H9 (cell line): ENCODE measurements around the gene SLC13A1. TPM values are rescaled to one million over a fixed set of nuclear protein-coding genes. Genes with fewer than 3 reads are reported as not detected.

Experiments used
- DNase-seq: peaks from one replicate; pipeline ENCODE4 v3.0.0-alpha.2; 2017
- H2AFZ ChIP-seq: one replicate; pipeline ENCODE4 v1.6.1; 2013; ENCODE audit warnings: mild to moderate bottlenecking, low read length, control low read depth, moderate library complexity
- H2AK5ac ChIP-seq: 2 replicates; pipeline ENCODE4 v1.6.1; 2013; ENCODE audit warnings: low read length, control low read depth, mixed read lengths; ENCODE audit not compliant: insufficient read length
- H2BK120ac ChIP-seq: one replicate; pipeline ENCODE4 v1.6.1; 2013; ENCODE audit warnings: low read depth, mild to moderate bottlenecking, low read length, control low read depth, inconsistent platforms; ENCODE audit not compliant: poor library complexity, severe bottlenecking
- H2BK12ac ChIP-seq: 2 replicates; pipeline ENCODE4 v1.6.1; 2013; ENCODE audit warnings: low read length, control low read depth, mixed read lengths, low read depth; ENCODE audit not compliant: insufficient read length
- H2BK15ac ChIP-seq: 2 replicates; pipeline ENCODE4 v1.6.1; 2013; ENCODE audit warnings: low read depth, low read length, control low read depth
- H2BK20ac ChIP-seq: one replicate; pipeline ENCODE4 v1.6.1; 2013; ENCODE audit warnings: low read depth, mild to moderate bottlenecking, low read length, control low read depth, inconsistent platforms; ENCODE audit not compliant: poor library complexity, severe bottlenecking
- H2BK5ac ChIP-seq: 2 replicates; pipeline ENCODE4 v1.6.1; 2013; ENCODE audit warnings: low read length, control low read depth, mixed read lengths; ENCODE audit not compliant: insufficient read length
- H3K14ac ChIP-seq: 2 replicates; pipeline ENCODE4 v1.6.1; 2013; ENCODE audit warnings: low read length, control low read depth; ENCODE audit not compliant: insufficient read depth
- H3K18ac ChIP-seq: 2 replicates; pipeline ENCODE4 v1.6.1; 2013; ENCODE audit warnings: low read depth, mild to moderate bottlenecking, mixed read lengths, low read length, control low read depth; ENCODE audit not compliant: insufficient read length
- H3K23ac ChIP-seq: 2 replicates; pipeline ENCODE4 v1.6.1; 2013; ENCODE audit warnings: low read length, control low read depth, mixed read lengths, low read depth; ENCODE audit not compliant: insufficient read length
- H3K23me2 ChIP-seq: 2 replicates; pipeline ENCODE4 v1.6.1; 2013; ENCODE audit warnings: low read depth, mild to moderate bottlenecking, mixed read lengths, low read length, control low read depth; ENCODE audit not compliant: insufficient read length, poor library complexity, severe bottlenecking
- H3K27ac ChIP-seq: 2 replicates; pipeline ENCODE4 v1.5.1; 2013; ENCODE audit warnings: low read length, control low read depth, mixed read lengths, low read depth; ENCODE audit not compliant: insufficient read length
- H3K27me3 ChIP-seq: 2 replicates; pipeline ENCODE4 v1.6.1; 2013; ENCODE audit warnings: low read length, control low read depth, inconsistent platforms; ENCODE audit not compliant: insufficient read depth
- H3K4ac ChIP-seq: 2 replicates; pipeline ENCODE4 v1.6.1; 2013; ENCODE audit warnings: low read depth, mild to moderate bottlenecking, control low read depth, inconsistent platforms, low read length, moderate library complexity
- H3K4me1 ChIP-seq: 2 replicates; pipeline ENCODE4 v1.6.1; 2013; ENCODE audit warnings: low read length, control low read depth, inconsistent platforms; ENCODE audit not compliant: insufficient read depth
- H3K4me2 ChIP-seq: 2 replicates; pipeline ENCODE4 v1.6.1; 2013; ENCODE audit warnings: low read length, control low read depth, mixed read lengths; ENCODE audit not compliant: insufficient read length, insufficient read depth
- H3K56ac ChIP-seq: 2 replicates; pipeline ENCODE4 v1.6.1; 2013; ENCODE audit warnings: low read depth, mild to moderate bottlenecking, mixed read lengths, low read length, control low read depth; ENCODE audit not compliant: insufficient read length
- H3K79me1 ChIP-seq: 2 replicates; pipeline ENCODE4 v1.6.1; 2013; ENCODE audit warnings: low read depth, mild to moderate bottlenecking, moderate library complexity, low read length, control low read depth, inconsistent platforms; ENCODE audit not compliant: insufficient read depth, poor library complexity, severe bottlenecking
- H3K79me2 ChIP-seq: 2 replicates; pipeline ENCODE4 v1.6.1; 2013; ENCODE audit warnings: low read length, control low read depth, inconsistent platforms; ENCODE audit not compliant: insufficient read depth
- H3K9ac ChIP-seq: 2 replicates; pipeline ENCODE4 v1.6.1; 2013; ENCODE audit warnings: low read length, control low read depth, mixed read lengths; ENCODE audit not compliant: insufficient read length; ENCODE audit errors: extremely low read depth
- H3K9me3 ChIP-seq: one replicate; pipeline ENCODE4 v1.6.1; 2013; ENCODE audit warnings: low read depth, low read length, inconsistent platforms; ENCODE audit not compliant: control insufficient read depth
- H3T11ph ChIP-seq: one replicate; pipeline ENCODE4 v1.6.1; 2013; ENCODE audit warnings: mild to moderate bottlenecking, low read length, control low read depth, inconsistent platforms
- H4K20me1 ChIP-seq: one replicate; pipeline ENCODE4 v1.6.1; 2013; ENCODE audit not compliant: control insufficient read depth, insufficient read length, insufficient read depth
- H4K5ac ChIP-seq: 2 replicates; pipeline ENCODE4 v1.6.1; 2013; ENCODE audit warnings: low read depth, mild to moderate bottlenecking, mixed read lengths, low read length, control low read depth; ENCODE audit not compliant: insufficient read length
- H4K8ac ChIP-seq: replicated peaks from 2 replicates; pipeline ENCODE4 v1.6.1; 2013; ENCODE audit warnings: low read length, control low read depth, mixed read lengths, low read depth; ENCODE audit not compliant: insufficient read length
- H4K91ac ChIP-seq: 2 replicates; pipeline ENCODE4 v1.6.1; 2013; ENCODE audit warnings: low read depth, mild to moderate bottlenecking, moderate library complexity, mixed read lengths, low read length, control low read depth; ENCODE audit not compliant: insufficient read length
- H3K27ac Mint-ChIP-seq, 3 experiments: 2 replicates in 2 of 3; 3 replicates in 1 of 3; pipeline ENCODE4 v1.8.0; 2020 to 2021; ENCODE audit warnings: mixed read lengths in 3 of 3, mild to moderate bottlenecking in 1 of 3, moderate library complexity in 1 of 3
- H3K27me3 Mint-ChIP-seq: 2 replicates; pipeline ENCODE4 v1.8.0; 2021; ENCODE audit warnings: low read depth, mild to moderate bottlenecking, moderate library complexity, mixed read lengths
- H3K36me3 Mint-ChIP-seq, 3 experiments: 2 replicates in 2 of 3; 3 replicates in 1 of 3; pipeline ENCODE4 v1.8.0; 2020 to 2021; ENCODE audit warnings: low read depth in 3 of 3, mixed read lengths in 3 of 3; ENCODE audit not compliant: insufficient read depth in 1 of 3
- H3K4me1 Mint-ChIP-seq, 2 experiments: 2 replicates each; pipeline ENCODE4 v1.8.0; 2020; ENCODE audit warnings: mixed read lengths in 2 of 2
- H3K4me3 Mint-ChIP-seq, 2 experiments: 2 replicates in 1 of 2; 3 replicates in 1 of 2; pipeline ENCODE4 v1.8.0; 2020 to 2021; ENCODE audit warnings: mild to moderate bottlenecking in 2 of 2, mixed read lengths in 2 of 2, moderate library complexity in 1 of 2
- H3K9me3 Mint-ChIP-seq, 2 experiments: 2 replicates in 1 of 2; 3 replicates in 1 of 2; pipeline ENCODE4 v1.8.0; 2020; ENCODE audit warnings: mild to moderate bottlenecking in 2 of 2, mixed read lengths in 2 of 2, moderate library complexity in 1 of 2
- CTCF ChIP-seq: fragments of 200-600 bp; sonication (generic); conservative IDR thresholded peaks from 3 replicates; pipeline ENCODE4 v1.8.0; 2021; ENCODE audit warnings: antibody characterized with exemption, mild to moderate bottlenecking
- WGBS: extraction: QIAGEN DNeasy Blood & Tissue Kit; methylation state at CpG from one replicate; pipeline ENCODE4 v1.1.7; 2013; ENCODE audit warnings: missing lambda C conversion rate, low lambda C conversion rate, mixed read lengths; ENCODE audit not compliant: insufficient read length; ENCODE audit errors: extremely low coverage; 5-methylcytosine and 5-hydroxymethylcytosine counted together
- total RNA-seq: library from RNA; stranded (reverse); gene quantifications from 2 replicates; pipeline ENCODE4 v1.2.1, GENCODE V29; 2021

Gene SLC13A1
- total RNA-seq, 1 experiment from 2014 or later, result not detected

GRCh38 chr7:123204206-123204835 lies 4.6 kb upstream of the SLC13A1 start:
- no peak overlapping the region for H3T11ph ChIP-seq
- no peaks in the 10 kb centered on the region for H3K79me1 ChIP-seq
- H2BK5ac ChIP-seq, result no peak overlapping the region
- no peaks in the 10 kb centered on the region for H3K27me3 ChIP-seq
- no peak overlapping the region for H3K18ac ChIP-seq
- H3K9me3 ChIP-seq, result no peaks in the 10 kb centered on the region
- no peaks in the 10 kb centered on the region for H3K9me3 Mint-ChIP-seq
- no peak for DNase-seq
- H3K9ac ChIP-seq, result no peak overlapping the region
- no peak overlapping the region for H4K8ac ChIP-seq
- no peaks in the 10 kb centered on the region; the same call in 1 of the 2 replicates for H3K4me1 ChIP-seq
- no peak overlapping the region for H2AK5ac ChIP-seq
- no peak overlapping the region for H3K4me3 Mint-ChIP-seq
- TF ChIP-seq CTCF, result no peak
- no peak overlapping the region for H2BK15ac ChIP-seq
- no peak overlapping the region for H3K14ac ChIP-seq
- H3K4me1 Mint-ChIP-seq, result peaks cover 7% of the 10 kb centered on the region in 2 experiments
- H2BK12ac ChIP-seq, result no peak overlapping the region
- H2BK20ac ChIP-seq, result no peak overlapping the region
- peak overlapping the region in 1 of 3 experiments; percentile 76; a peak in 1 of 7 replicates for H3K27ac Mint-ChIP-seq
- H3K4ac ChIP-seq, result no peak overlapping the region
- H4K5ac ChIP-seq, result no peak overlapping the region
- no peak overlapping the region for H2BK120ac ChIP-seq
- H3K36me3 Mint-ChIP-seq, result no peaks in the 10 kb centered on the region
- no peak overlapping the region for H2AFZ ChIP-seq
- no peak overlapping the region for H3K4me2 ChIP-seq
- H3K23ac ChIP-seq, result no peak overlapping the region
- H3K27me3 Mint-ChIP-seq, result no peaks in the 10 kb centered on the region
- H3K27ac ChIP-seq, result no peak overlapping the region
- H3K23me2 ChIP-seq, result no peaks in the 10 kb centered on the region
- no peak overlapping the region for H3K56ac ChIP-seq
- no peaks in the 10 kb centered on the region for H3K79me2 ChIP-seq
- WGBS, result no CpG with 5 or more reads among the region's 3 CpGs
- no peaks in the 10 kb centered on the region for H4K20me1 ChIP-seq
- no peak overlapping the region for H4K91ac ChIP-seq
